T-helper 2 cell treated with Interferon-gamma antibody and Interleukin-4, amounts not matched to agents 5 μg/mL and 100 μg/mL, for 36 hours (primary cell): ENCODE results near the gene TBL1X.
A peak's percentile ranks its signal among the peaks of the same experiment; 100 is the strongest.
"Not testable (repeated sequence)": the region's sequence is repeated elsewhere in the genome, so short reads cannot be mapped to it uniquely, and the experiment has no call there.

ENCODE experiments used
- DNase-seq: peaks from one replicate; pipeline ENCODE4 v3.0.0; 2021; ENCODE audit warnings: low spot score
- H3K27ac Mint-ChIP-seq: one replicate; pipeline ENCODE4 v1.8.0; 2021; ENCODE audit warnings: mild to moderate bottlenecking, mixed read lengths
- H3K27me3 Mint-ChIP-seq: one replicate; pipeline ENCODE4 v1.8.0; 2021; ENCODE audit warnings: low read depth, mixed read lengths
- H3K36me3 Mint-ChIP-seq: one replicate; pipeline ENCODE4 v1.8.0; 2021; ENCODE audit warnings: low read depth, mixed read lengths
- H3K4me1 Mint-ChIP-seq: one replicate; pipeline ENCODE4 v1.8.0; 2021; ENCODE audit warnings: low read depth, mixed read lengths
- H3K4me3 Mint-ChIP-seq: one replicate; pipeline ENCODE4 v1.8.0; 2022; ENCODE audit warnings: mild to moderate bottlenecking, moderate library complexity, mixed read lengths
- H3K9me3 Mint-ChIP-seq: one replicate; pipeline ENCODE4 v1.8.0; 2021; ENCODE audit warnings: mixed read lengths

TBL1X gene

DNA sequence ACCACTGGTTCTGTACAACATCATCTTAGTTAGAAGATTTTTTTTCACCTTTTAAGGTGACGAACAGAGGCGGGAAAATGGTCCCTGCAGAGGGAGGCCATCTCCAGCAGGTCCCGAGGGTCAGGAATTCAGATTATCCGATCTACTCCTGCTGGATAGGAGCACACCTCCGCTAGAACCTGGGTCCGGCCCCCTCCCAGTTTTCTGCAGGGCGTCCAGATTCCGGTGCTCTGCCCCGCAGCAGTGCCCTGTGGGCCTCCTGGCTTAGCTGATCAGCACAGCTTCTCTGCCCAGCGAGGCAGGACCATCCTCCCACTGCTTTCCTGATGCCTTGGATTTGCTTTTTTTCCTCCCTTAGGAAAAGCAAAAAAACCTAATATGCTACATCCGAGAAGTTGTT is 2.3 kb downstream of the TBL1X start:
- peak overlapping the region; percentile 88 for H3K4me3 Mint-ChIP-seq

GRCh38 chrX:9467751-9468150 is 2.9 kb downstream of the TBL1X start:
- H3K4me3 Mint-ChIP-seq: no peak overlapping the region
- peaks cover 13% of the 10 kb centered on the region for H3K36me3 Mint-ChIP-seq
- no peaks in the 10 kb centered on the region for H3K9me3 Mint-ChIP-seq
- no peak for DNase-seq
- no peaks in the 10 kb centered on the region for H3K27me3 Mint-ChIP-seq
- H3K27ac Mint-ChIP-seq: no peak overlapping the region
- H3K4me1 Mint-ChIP-seq: peaks cover 23% of the 10 kb centered on the region

More for the DNA sequence above, 2.3 kb downstream of the TBL1X start:
- H3K36me3 Mint-ChIP-seq: peaks cover 13% of the 10 kb centered on the region
- H3K27ac Mint-ChIP-seq: no peak overlapping the region
- no peaks in the 10 kb centered on the region for H3K9me3 Mint-ChIP-seq
- H3K4me1 Mint-ChIP-seq: peaks cover 29% of the 10 kb centered on the region
- no peaks in the 10 kb centered on the region for H3K27me3 Mint-ChIP-seq
- no peak for DNase-seq

GRCh38 chrX:9471571-9471985 is 6.7 kb downstream of the TBL1X start:
- no peak overlapping the region for H3K4me3 Mint-ChIP-seq
- peaks cover 17% of the 10 kb centered on the region for H3K4me1 Mint-ChIP-seq
- no peaks in the 10 kb centered on the region for H3K27me3 Mint-ChIP-seq
- peaks cover 26% of the 10 kb centered on the region for H3K36me3 Mint-ChIP-seq
- H3K27ac Mint-ChIP-seq: no peak overlapping the region
- DNase-seq: no peak
- no peaks in the 10 kb centered on the region for H3K9me3 Mint-ChIP-seq

GRCh38 chrX:9473708-9474107 is 8.8 kb downstream of the TBL1X start:
- no peak overlapping the region for H3K4me3 Mint-ChIP-seq
- H3K27me3 Mint-ChIP-seq: no peaks in the 10 kb centered on the region
- no peak for DNase-seq
- H3K27ac Mint-ChIP-seq: no peak overlapping the region
- H3K9me3 Mint-ChIP-seq: no peaks in the 10 kb centered on the region
- H3K36me3 Mint-ChIP-seq: peaks cover 31% of the 10 kb centered on the region
- H3K4me1 Mint-ChIP-seq: peaks cover 11% of the 10 kb centered on the region

- H3K27me3 Mint-ChIP-seq, H3K4me3 Mint-ChIP-seq, DNase-seq, H3K9me3 Mint-ChIP-seq, H3K27ac Mint-ChIP-seq, H3K4me1 Mint-ChIP-seq: not testable (repeated sequence)
- H3K36me3 Mint-ChIP-seq: peaks cover 34% of the 10 kb centered on the region
These were observed 10.6 kb downstream of the TBL1X start for GRCh38 chrX:9475417-9475816.

GRCh38 chrX:9475984-9476383 is 11.1 kb downstream of the TBL1X start:
- Mint-ChIP-seq H3K4me3 (no peak overlapping the region), H3K4me1 (peaks cover 6% of the 10 kb centered on the region), H3K9me3 (no peaks in the 10 kb centered on the region), H3K36me3 (peaks cover 34% of the 10 kb centered on the region), H3K27ac (no peak overlapping the region), H3K27me3 (no peaks in the 10 kb centered on the region)
- DNase-seq: no peak

- peaks cover 35% of the 10 kb centered on the region for H3K36me3 Mint-ChIP-seq
- no peaks in the 10 kb centered on the region for H3K9me3 Mint-ChIP-seq
- H3K27me3 Mint-ChIP-seq: no peaks in the 10 kb centered on the region
- H3K4me1 Mint-ChIP-seq: peaks cover 6% of the 10 kb centered on the region
- no peak for DNase-seq
- H3K27ac Mint-ChIP-seq: no peak overlapping the region
- no peak overlapping the region for H3K4me3 Mint-ChIP-seq
These were observed 12.1 kb downstream of the TBL1X start for GRCh38 chrX:9476810-9477575.

- no peaks in the 10 kb centered on the region for H3K27me3 Mint-ChIP-seq
- H3K27ac Mint-ChIP-seq: no peak overlapping the region
- H3K36me3 Mint-ChIP-seq: peaks cover 30% of the 10 kb centered on the region
- H3K9me3 Mint-ChIP-seq: no peaks in the 10 kb centered on the region
- H3K4me3 Mint-ChIP-seq: no peak overlapping the region
- DNase-seq: no peak
- no peaks in the 10 kb centered on the region for H3K4me1 Mint-ChIP-seq
These were observed 17.6 kb downstream of the TBL1X start for GRCh38 chrX:9482408-9482807.

GRCh38 chrX:9482837-9483236 is 18.0 kb downstream of the TBL1X start:
- Mint-ChIP-seq H3K4me3 (no peak overlapping the region), H3K9me3 (no peaks in the 10 kb centered on the region), H3K36me3 (peaks cover 26% of the 10 kb centered on the region), H3K27ac (peak overlapping the region; percentile 5), H3K4me1 (no peaks in the 10 kb centered on the region), H3K27me3 (no peaks in the 10 kb centered on the region)
- no peak for DNase-seq

DNA sequence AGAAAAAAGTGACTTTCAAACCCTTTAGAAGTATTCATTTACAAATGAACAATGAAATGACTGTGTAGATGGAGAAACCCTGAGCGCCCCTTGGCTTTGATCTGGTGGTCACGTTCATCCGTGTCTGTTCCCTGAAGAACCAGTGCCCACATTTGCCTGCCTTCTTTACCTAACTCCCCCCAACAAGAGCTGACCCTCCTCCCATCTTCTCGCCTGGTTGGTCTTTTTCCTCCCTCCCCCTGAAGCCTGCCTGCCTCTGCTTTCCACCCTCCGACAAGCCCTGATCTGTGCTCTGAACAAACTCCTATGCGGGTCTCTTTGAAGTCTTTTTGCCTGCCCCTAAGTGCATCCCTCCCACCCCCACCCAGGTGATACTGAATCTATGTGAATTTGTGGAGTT is 18.5 kb downstream of the TBL1X start:
- Mint-ChIP-seq H3K9me3 (no peaks in the 10 kb centered on the region), H3K4me1 (no peaks in the 10 kb centered on the region), H3K4me3 (no peak overlapping the region), H3K27ac (no peak overlapping the region), H3K27me3 (no peaks in the 10 kb centered on the region), H3K36me3 (peaks cover 25% of the 10 kb centered on the region)
- DNase-seq: no peak

- DNase-seq: no peak
- Mint-ChIP-seq H3K27ac (no peak overlapping the region), H3K27me3 (no peaks in the 10 kb centered on the region), H3K4me1 (no peaks in the 10 kb centered on the region), H3K9me3 (no peaks in the 10 kb centered on the region), H3K4me3 (no peak overlapping the region), H3K36me3 (peaks cover 16% of the 10 kb centered on the region)
These were observed 22.0 kb downstream of the TBL1X start for GRCh38 chrX:9486786-9487387.

GRCh38 chrX:9488586-9488985 is 23.7 kb downstream of the TBL1X start:
- Mint-ChIP-seq H3K4me3 (no peak overlapping the region), H3K27ac (no peak overlapping the region), H3K36me3 (peaks cover 9% of the 10 kb centered on the region), H3K9me3 (no peaks in the 10 kb centered on the region), H3K27me3 (no peaks in the 10 kb centered on the region), H3K4me1 (no peaks in the 10 kb centered on the region)
- no peak for DNase-seq

DNA sequence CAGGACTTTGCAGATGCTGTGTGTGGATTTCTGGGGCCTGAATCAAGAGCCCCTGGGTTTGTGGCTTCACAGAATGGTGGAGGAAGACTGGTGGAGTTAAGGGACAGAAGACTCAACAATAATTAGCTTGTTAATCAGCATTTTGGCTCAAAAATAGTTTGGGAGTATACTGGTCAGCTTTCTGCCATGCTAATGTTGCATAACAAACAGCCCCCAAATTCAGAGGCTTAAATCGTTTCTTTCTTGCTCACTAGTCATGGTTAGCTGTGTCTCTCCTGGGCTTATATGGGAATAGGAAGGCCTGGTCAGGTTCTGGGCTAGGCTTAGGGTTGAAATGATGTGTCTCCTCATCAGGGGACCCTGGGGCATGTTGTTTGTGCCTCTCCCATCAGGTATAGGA is 24.4 kb downstream of the TBL1X start:
- Mint-ChIP-seq H3K4me3 (no peak overlapping the region), H3K27me3 (no peaks in the 10 kb centered on the region), H3K36me3 (peaks cover 9% of the 10 kb centered on the region), H3K27ac (no peak overlapping the region), H3K4me1 (no peaks in the 10 kb centered on the region), H3K9me3 (no peaks in the 10 kb centered on the region)
- DNase-seq: no peak

- Mint-ChIP-seq H3K27me3 (no peaks in the 10 kb centered on the region), H3K4me3 (no peak overlapping the region), H3K9me3 (no peaks in the 10 kb centered on the region), H3K36me3 (peaks cover 8% of the 10 kb centered on the region), H3K27ac (no peak overlapping the region), H3K4me1 (peaks cover 5% of the 10 kb centered on the region)
- DNase-seq: no peak
These were observed 28.0 kb downstream of the TBL1X start for GRCh38 chrX:9492901-9493300.

DNA sequence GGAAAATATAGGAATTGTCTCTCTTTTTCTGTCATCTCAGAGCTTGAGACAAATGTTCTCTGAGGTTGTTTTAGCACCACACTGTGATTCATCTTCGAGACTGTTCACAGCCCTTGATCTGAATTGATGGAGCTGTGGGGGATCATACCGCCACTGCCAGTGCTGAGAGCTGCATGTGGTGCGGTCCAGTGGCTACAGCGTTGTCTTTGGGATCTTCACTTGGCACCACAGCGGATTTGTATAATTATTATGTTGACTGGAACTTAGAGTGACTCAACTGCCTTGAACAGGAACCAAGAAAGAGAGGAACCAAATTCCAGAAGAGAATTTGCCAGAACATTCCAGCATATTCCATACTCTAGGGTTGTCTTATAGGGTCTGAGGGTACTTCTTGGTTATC is 29.1 kb downstream of the TBL1X start:
- H3K27me3 Mint-ChIP-seq: no peaks in the 10 kb centered on the region
- H3K4me1 Mint-ChIP-seq: peaks cover 5% of the 10 kb centered on the region
- H3K9me3 Mint-ChIP-seq: no peaks in the 10 kb centered on the region
- H3K27ac Mint-ChIP-seq: no peak overlapping the region
- H3K36me3 Mint-ChIP-seq: peaks cover 9% of the 10 kb centered on the region
- no peak for DNase-seq
- H3K4me3 Mint-ChIP-seq: no peak overlapping the region
